Esophagus muscularis mucosa (tissue), 4 donors: ENCODE data around the gene ALG14.
A peak's percentile ranks its signal among the peaks of the same experiment; 100 is the strongest.

Experiments used
- CTCF ChIP-seq, 3 experiments: fragments of 200-600 bp in 2 of 3; fragments of 450-650 bp in 1 of 3; sonication (generic) in 2 of 3; IDR thresholded peaks; one replicate each; pipeline ENCODE4 v1.5.1; 2017 to 2019; ENCODE audit warnings: antibody characterized with exemption in 3 of 3, mild to moderate bottlenecking in 2 of 3, moderate library complexity in 1 of 3
- EP300 ChIP-seq: sonication (generic); formaldehyde crosslinking; IDR thresholded peaks from one replicate; pipeline ENCODE4 v1.6.1; 2017; ENCODE audit warnings: antibody characterized with exemption
- POLR2AphosphoS5 ChIP-seq, 2 donors: sonication (generic); formaldehyde crosslinking; IDR thresholded peaks; one replicate each; pipeline ENCODE4 v1.6.1; 2017; ENCODE audit warnings: antibody characterized with exemption in 2 of 2

- TF ChIP-seq CTCF (IDR thresholded peaks at IDR 0.05): no peak
- TF ChIP-seq POLR2AphosphoS5 (IDR thresholded peaks at IDR 0.05): peak; percentile 20 to 49
- no peak for TF ChIP-seq EP300
Observed at GRCh38 chr1:94983171-94983739, 89.5 kb downstream of the ALG14 start.
